HG03064 (cell line): ENCODE results near the gene GLIPR1.
A peak's percentile ranks its signal among the peaks of the same experiment; 100 is the strongest.
"Not testable (repeated sequence)": the region's sequence is repeated elsewhere in the genome, so short reads cannot be mapped to it uniquely, and the experiment has no call there.

Experiments used
- ATAC-seq: cut with Tn5 transposase; IDR thresholded peaks from one replicate; pipeline ENCODE4 v1.9.1; 2021; ENCODE audit warnings: low read depth; ENCODE audit not compliant: unreplicated experiment

The GLIPR1 gene

DNA sequence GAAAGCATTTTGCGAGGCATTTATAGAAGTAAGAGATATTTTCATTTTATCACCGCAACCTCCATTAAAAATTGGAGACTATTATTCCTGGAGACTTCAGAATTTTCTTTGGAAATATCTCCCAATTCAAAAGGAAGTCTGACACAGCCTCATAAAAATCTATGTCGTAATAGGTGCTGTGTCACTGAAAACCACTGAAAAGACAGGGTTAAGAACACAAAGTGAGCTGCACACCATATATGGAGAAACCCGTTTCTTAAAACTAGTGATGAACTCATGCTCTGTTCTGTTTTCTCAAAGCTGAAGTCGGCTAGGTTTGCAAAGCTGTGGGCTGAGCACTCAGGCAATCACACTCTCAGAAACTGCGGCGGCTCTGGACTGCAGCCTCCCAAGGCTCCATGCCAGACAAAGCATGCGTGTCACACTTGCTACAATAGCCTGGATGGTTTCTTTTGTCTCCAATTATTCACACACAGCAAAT is at the start of gene GLIPR1:
TSS of gene GLIPR1 (plus strand) at position 287 of the 481 bp plus-strand sequence. CDS start at position 413, 126 bp downstream.
- ATAC-seq: peak; percentile 89

DNA sequence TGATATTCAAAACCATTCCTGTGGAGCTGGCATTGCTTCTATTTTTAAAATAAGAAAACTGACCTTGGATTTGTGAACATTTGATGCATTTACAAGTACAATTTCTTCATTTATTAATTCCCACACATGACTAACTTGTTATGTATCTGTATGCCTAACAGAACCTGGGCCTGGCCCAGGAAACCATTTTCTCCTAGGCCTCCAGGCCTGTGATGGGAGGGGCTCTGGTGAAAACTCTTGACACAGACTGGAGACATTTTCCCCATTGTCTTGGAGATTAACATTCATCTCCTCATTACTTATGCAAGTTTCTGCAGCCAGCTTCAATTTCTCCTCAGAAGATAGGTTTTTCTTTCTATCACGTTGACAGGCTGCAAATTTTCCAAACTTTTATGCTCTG is 47.6 kb upstream of the GLIPR1 start:
- no peak for ATAC-seq

DNA sequence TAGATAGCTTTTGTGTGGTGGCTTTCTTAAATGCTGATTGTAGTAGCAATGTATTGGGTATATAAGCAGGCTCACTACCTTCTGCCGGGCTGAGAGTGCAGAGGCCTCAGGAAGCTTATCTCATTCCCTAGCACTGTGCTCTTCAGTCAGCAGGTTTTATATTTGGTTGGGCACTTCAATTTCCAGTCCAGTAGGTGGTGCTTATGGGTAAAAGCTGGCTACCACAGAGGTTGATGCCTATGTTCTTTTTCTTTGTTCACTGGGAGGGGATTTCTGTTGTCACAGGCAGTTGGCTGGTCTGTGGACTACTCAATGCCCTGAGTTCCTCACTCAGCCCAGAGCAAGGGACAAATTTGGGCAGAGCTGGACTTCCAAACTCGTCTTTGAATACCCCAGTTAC is 43.0 kb upstream of the GLIPR1 start:
- no peak for ATAC-seq

DNA sequence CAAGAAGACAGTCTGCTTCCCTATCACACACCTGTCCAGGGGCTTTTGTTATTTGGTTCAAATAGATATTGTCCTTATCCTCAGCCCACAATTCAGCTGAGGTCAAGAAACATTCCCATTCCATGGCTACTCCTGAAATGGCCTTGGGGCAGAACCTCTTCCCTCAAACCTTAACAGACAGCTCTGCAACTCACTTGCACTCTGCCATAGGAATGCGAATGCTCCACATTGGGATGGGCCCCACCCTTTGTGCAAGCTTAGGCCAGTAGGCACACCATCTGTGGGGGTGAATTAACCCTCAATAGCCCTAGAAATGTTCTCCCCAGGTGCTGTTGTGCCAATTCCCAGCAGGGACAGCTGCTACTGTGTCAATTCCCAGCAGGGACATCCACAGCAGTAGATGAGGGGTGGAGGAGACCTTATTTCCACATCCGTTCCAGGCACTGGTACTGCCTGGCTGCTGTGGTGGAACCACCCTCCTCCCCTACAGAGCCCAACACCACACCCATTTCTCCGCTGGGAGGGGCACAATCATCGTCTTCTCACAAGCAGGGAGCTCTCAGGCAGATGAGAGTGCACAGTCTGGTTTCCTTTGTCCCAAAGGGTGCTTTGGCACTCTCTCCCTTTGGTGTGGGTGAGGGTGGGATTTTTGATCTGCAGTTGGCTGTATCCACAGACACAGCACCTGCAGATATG is 42.3 kb upstream of the GLIPR1 start:
- ATAC-seq: no peak

DNA sequence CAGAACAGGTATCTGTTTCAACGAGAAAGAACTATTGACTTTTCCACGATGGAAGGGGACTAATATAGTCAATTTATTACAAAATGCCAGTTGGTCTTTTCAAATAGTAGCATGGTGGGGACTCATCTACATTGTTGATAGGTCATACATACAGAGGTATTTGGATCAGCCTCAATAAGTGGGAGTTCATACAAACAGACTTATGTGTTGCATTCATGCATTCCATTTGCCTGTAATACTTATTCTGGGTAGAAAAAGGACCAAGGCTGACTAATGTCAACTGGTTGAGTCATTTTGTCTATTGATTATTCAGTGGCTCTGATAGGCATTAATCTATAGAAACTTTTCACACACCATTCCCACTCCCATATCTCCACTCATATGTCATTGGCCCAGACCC is 41.5 kb upstream of the GLIPR1 start:
- no peak for ATAC-seq

DNA sequence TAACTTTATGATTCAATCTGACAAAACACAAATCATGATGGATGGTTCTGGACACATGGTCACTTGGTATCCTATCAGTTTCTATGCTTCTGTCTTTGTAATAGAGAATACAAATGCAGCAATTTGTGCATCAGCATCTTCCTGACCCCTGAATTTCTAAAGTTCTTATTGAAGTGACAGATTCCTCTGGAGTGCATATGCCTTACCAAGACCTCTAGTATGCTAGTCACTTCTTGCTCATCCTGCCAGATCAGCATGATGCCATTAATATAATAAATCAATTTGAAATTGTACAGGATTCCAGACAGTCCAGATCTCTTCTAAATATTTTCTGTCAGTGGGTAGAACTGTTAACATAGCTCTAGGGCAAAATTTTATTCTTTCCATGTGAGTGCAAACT is 40.6 kb upstream of the GLIPR1 start:
- ATAC-seq: no peak

DNA sequence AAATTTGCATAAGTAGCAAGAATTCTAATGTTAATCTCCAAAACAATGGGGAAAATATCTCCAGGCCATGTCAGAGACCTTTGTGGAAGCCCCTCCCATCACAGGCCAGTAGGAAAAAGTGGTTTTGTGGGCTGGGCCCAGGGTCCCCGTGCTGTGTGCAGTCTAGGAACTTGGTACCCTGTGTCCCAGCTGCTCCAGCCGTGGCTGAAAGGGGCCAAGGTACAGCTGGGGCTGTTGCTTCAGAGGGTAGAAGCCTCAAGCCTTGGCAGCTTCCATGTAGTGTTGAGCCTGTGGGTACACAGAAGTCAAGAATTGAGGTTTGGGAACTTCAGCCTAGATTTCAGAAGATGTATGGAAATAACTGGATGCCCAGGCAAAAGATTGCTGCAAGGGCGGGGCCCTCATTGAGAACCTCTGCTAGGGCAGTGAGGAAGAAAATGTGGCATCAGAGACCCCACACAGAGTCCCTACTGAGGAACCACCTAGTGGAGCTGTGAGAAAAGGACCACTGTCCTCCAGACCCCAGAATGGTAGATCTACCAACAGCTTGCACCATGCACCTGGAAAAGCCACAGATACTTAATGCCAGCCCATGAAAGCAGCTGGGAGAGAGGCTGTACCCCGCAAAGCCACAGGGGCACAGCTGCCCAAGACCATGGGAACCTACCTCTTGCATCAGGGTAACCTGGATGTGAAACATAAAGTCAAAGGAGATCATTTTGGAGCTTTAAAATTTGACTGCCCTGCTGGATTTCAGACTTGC is 38.7 kb upstream of the GLIPR1 start:
- not testable (repeated sequence) for ATAC-seq

DNA sequence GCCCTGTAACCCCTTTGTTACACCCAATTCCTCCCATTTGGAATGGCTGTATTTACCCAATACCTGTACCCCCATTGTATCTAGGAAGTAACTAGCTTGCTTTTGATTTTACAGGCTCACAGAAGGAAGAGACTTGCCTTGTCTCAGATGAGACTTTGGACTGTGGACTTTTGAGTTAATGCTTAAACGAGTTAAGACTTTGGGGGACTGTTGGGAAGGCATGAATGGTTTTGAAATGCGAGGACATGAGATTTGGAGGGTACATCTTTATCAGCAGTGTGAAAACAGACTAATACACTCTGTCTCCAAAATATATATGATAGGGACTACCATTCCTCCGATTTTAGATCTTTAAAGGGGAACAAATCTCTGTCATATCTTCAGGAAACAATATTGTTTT is 38.1 kb upstream of the GLIPR1 start:
- not testable (repeated sequence) for ATAC-seq

DNA sequence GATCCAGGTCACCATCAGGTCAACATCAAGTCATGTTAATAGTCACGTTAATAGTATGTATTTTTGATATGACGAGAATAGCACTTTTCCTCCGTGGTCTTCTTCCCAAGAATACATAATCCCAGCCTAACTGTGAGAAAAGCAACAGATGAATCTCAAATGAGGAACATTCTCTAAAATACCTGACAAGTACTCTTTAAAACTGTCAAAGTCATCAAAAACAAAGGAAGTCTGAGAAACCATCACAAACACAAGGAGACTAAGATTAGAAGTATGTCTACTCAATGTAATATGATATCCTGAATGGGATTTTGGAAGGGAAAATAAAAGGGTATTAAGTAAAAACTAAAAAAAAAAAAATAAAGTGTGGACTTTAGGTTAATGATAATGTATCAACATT is 36.8 kb upstream of the GLIPR1 start:
- no peak for ATAC-seq

DNA sequence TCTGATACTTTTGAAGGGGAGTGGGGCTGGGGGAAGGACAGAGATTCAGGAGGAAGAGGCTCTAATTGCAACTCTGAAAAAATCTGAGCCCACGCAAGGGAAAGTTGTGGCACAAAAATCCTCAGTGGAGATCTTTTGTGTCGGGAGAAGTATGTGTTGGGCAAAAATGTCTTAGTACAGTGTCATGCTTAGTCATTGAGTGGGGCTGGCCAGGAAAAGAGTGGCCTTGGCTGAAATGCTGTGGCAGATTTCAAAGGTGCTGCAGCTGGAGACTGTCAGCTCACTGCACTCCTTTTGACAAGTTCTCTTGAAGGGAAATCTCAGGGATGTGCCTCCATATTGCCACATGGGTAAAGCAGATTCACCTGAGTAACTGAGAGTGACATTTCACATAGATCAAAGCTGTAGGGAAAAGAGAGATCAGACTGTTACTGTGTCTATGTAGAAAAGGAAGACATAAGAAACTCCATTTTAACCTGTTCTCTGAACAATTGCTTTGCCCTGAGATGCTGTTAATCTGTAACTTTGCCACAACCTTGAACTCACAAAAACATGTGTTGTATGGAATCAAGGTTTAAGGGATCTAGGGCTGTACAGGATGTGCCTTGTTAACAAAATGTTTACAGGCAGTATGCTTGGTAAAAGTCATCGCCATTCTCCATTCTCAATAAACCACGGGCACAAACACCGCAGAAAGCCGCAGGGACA is 36.0 kb upstream of the GLIPR1 start:
- ATAC-seq: no peak

DNA sequence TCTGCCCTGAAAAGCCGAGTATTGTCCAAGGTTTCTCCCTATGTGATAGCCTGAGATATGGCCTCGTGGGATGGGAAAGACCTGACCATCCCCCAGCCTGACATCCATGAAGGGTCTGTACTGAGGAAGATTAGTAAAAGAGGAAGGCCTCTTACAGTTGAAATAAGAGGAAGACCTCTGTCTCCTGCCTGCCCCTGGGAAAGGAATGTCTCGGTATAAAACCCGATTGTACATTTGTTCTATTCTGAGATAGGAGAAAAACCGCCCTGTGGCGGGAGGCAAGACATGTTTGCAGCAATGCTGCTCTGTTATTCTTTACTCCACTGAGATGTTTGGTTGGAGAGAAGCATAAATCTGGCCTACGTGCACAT is 35.4 kb upstream of the GLIPR1 start:
- not testable (repeated sequence) for ATAC-seq

DNA sequence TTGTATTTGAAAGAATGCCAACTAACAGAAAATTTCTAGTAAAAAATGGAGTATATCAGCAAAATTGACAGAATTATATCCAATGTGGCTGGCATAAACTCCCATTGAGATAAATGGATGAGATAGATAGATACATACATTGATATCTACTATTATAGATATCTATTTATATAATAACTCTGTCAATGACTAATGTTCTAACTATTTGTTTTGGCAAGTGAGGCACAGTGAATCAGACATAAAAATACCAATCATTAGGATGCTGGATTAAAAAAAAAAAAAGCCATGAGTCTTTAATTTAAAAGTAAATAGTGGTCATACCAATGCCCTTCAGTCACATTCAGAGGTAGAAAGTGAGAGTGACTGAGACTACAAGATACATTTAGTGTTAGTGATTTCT is 33.7 kb upstream of the GLIPR1 start:
- no peak for ATAC-seq

DNA sequence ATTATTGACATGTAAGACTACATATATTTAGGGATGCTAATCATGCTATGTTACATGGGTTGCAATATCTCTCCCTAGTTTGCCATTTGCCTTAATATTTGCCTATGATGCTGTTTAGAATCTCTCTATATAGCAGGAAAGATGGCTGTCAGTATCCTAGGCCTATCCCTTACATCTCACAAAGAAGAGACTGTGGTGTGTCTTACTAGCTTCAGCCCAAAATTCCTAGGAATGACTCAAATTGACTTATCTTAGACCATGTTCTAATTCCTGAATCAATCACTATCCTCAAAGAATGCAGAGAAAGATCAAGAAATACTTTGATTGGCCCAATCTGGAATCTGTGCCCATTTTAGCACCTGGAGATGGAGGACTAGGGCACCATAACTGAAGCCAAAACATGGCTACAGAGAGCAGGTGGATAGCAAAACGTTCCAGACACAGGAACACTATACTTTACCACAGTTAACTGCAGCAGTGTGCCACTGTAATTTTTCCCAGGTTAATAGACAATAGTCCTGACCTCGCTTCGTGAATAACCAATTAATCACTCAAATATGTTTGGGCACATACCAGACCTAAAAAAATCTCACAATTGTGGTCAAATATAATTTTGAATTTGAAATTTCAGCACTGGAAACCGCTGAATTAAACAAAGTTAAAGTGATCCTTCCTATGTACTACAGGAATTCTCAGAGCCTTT is 32.7 kb upstream of the GLIPR1 start:
- no peak for ATAC-seq

DNA sequence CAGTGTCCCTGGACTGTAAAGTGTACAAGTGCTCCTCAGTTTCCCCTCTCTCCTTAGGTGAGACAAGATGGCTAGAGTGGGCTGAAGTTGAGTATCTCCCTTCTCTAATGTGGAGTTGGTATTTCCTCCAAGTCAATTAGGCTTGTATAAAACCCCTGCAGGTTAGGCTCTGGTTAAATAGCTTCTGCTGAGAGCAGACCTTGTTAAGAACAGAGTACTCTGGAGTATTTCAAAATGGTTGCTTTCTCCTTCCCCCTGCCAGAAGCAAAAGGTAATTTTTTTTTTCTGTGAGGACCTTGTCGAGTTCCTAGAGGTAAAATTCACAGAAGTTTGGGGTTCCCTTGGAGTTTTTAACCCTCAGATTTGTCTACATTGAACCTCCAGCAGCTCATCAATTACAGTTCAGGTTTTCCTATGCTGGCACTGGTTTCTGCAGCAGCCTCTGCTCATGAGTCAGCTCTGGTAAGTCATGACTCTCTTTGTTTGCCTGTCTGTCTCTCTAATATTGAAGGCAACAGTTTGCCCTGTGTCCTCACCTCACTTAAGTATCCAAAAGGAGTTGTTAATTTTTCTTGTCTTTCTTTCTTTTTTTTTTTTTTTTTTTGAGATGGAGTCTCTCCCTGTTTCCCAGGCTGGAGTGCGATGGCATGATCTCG is 27.8 kb upstream of the GLIPR1 start:
- ATAC-seq: no peak

DNA sequence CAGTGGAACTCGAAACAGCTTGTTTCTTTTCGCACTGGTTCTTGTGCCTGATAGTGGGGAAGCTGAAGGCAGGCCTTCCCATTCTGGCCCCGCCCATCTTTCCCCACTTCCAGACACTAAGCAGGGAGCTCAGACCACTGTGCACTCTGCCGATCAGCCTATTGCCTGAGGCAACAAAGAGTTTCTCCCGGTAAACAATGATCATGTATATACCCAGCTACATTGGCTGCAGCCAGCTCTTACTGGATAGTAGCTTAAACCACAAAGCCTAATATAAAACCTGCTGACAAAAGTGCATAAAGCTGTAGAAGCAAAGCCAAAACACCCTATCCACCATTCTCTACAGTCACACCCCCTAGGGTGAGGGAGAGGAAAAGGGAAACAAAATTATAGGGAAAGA is 24.7 kb upstream of the GLIPR1 start:
- ATAC-seq: no peak

DNA sequence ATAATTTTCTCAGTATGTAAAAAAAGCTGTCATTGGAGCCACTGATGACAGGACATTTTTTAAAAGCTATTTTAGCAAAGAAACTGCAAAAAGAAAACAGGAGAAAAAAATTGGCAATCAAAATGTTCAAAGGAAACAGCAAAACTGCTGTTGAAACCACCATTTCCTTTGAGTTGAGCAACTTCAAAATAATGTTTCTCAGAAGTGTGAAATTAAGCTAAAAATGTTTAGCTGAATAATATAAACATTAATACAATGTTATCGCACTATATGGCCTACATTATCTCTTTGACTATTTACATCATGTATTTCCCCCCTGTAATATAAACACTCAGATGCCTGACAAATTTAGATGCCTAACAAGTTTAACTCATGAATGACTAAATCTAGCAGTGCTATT is 23.4 kb upstream of the GLIPR1 start:
- no peak for ATAC-seq

DNA sequence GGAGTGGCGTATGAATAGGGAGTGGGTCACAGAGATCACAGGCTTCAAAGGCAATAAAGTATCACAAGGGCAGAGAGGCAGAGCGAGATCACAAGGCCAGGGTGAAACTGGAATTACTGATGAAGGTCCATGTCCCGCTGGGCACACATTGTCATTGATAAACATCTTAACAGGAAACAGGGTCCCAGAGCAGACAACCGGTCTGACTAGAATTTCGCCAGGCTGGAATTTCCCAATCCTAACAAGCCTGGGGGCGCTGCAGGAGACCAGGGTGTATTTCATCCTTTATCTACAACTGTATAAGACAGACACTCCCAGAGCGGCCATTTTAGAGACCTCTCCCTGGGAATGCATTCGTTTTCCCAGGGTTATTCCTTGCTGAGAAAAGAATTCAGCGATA is 22.7 kb upstream of the GLIPR1 start:
- not testable (repeated sequence) for ATAC-seq

DNA sequence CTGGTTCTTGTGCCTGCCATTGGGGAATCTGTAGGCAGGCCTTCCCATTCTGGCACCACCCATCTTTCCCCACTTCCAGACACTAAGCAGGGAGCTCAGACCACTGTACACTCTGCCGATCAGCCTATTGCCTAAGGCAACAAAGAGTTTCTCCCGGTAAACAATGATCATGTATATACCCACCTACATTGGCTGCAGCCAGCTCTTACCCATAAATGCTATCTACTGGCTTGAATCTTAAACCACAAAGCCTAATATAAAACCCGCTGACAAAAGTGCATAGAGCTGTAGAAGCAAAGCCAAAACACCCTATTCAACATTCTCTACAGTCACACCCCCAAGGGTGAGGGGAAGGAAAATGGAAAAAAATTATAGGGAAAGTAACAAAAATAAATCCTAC is 20.8 kb upstream of the GLIPR1 start:
- no peak for ATAC-seq

DNA sequence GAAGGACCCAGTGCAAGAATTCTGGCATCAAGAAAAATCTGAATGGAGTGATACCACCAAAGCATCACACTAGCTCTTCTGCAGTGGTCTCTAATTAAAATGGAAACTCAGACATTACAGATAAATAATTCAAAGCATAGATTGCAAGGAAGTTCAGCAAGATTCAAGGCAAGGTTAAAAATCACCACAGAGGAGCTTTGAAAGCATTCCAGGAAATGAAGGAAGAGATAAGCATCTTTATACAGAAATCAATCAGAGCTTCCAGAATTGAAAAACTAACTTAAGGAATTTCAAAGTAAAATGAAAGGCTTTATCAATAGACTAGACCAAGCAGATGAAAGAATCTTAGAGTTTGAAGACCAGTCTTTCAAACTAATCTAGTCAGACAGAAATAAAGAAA is 20.4 kb upstream of the GLIPR1 start:
- no peak for ATAC-seq
